Neural progenitor cell (in vitro differentiated cells): ENCODE measurements around the gene ARPP19. TPM values are rescaled to one million over a fixed set of nuclear protein-coding genes. Genes with fewer than 3 reads are reported as not detected.
A peak's percentile ranks its signal among the peaks of the same experiment; 100 is the strongest.

Source experiments
- DNase-seq: peaks from one replicate; pipeline ENCODE4 v3.0.0-alpha.2; 2016; ENCODE audit warnings: low spot score
- H2AFZ ChIP-seq: fragments of 200-600 bp; sonication (generic); replicated peaks from 2 replicates; pipeline ENCODE4 v1.6.1; 2016; ENCODE audit warnings: antibody characterized with exemption
- H3F3A ChIP-seq: fragments of 200-600 bp; sonication (generic); 2 replicates; pipeline ENCODE4 v1.6.1; 2016; ENCODE audit warnings: antibody characterized with exemption, low read depth
- H3K27ac ChIP-seq: fragments of 200-600 bp; sonication (generic); 2 replicates; pipeline ENCODE4 v1.5.1; 2016; ENCODE audit warnings: mild to moderate bottlenecking
- H3K27me3 ChIP-seq: fragments of 200-600 bp; sonication (generic); 2 replicates; pipeline ENCODE4 v1.6.1; 2016; ENCODE audit warnings: mild to moderate bottlenecking, moderate library complexity
- H3K36me3 ChIP-seq: fragments of 200-600 bp; sonication (generic); 2 replicates; pipeline ENCODE4 v1.5.1; 2016
- H3K4me1 ChIP-seq: fragments of 200-600 bp; sonication (generic); 2 replicates; pipeline ENCODE4 v1.6.1; 2016; ENCODE audit warnings: mixed run types
- H3K4me2 ChIP-seq: fragments of 200-600 bp; sonication (generic); 2 replicates; pipeline ENCODE4 v1.6.1; 2016
- H3K4me3 ChIP-seq: fragments of 200-600 bp; sonication (generic); 2 replicates; pipeline ENCODE4 v1.5.1; 2016
- H3K79me2 ChIP-seq: fragments of 200-600 bp; sonication (generic); 2 replicates; pipeline ENCODE4 v1.6.1; 2016; ENCODE audit warnings: low read depth
- H3K9ac ChIP-seq: fragments of 200-600 bp; sonication (generic); 2 replicates; pipeline ENCODE4 v1.6.1; 2016
- H3K9me3 ChIP-seq: fragments of 200-600 bp; sonication (generic); 2 replicates; pipeline ENCODE4 v1.5.1; 2016; ENCODE audit warnings: low read depth
- H4K20me1 ChIP-seq: fragments of 200-600 bp; sonication (generic); 2 replicates; pipeline ENCODE4 v1.6.1; 2016; ENCODE audit warnings: low read depth
- H3K27ac Mint-ChIP-seq: 3 replicates; pipeline ENCODE4 v1.8.0; 2021; ENCODE audit warnings: mixed read lengths
- H3K27me3 Mint-ChIP-seq: 2 replicates; pipeline ENCODE4 v1.8.0; 2022; ENCODE audit warnings: low read depth, mild to moderate bottlenecking, inconsistent platforms, moderate library complexity, mixed read lengths; ENCODE audit not compliant: insufficient read depth
- H3K36me3 Mint-ChIP-seq: 3 replicates; pipeline ENCODE4 v1.8.0; 2021; ENCODE audit warnings: mixed read lengths
- H3K4me1 Mint-ChIP-seq: 3 replicates; pipeline ENCODE4 v1.8.0; 2021; ENCODE audit warnings: mixed read lengths
- H3K4me3 Mint-ChIP-seq: 3 replicates; pipeline ENCODE4 v1.8.0; 2021; ENCODE audit warnings: mild to moderate bottlenecking, moderate library complexity, mixed read lengths
- H3K9me3 Mint-ChIP-seq: 3 replicates; pipeline ENCODE4 v1.8.0; 2020; ENCODE audit warnings: mixed read lengths
- CTCF ChIP-seq: fragments of 200-600 bp; sonication (generic); IDR thresholded peaks from 2 replicates; pipeline ENCODE4 v1.5.1; 2017; ENCODE audit warnings: antibody characterized with exemption, mild to moderate bottlenecking
- EZH2 ChIP-seq: fragments of 200-600 bp; sonication (generic); IDR thresholded peaks from 2 replicates; pipeline ENCODE4 v1.6.1; 2017; ENCODE audit warnings: antibody characterized with exemption, mild to moderate bottlenecking, moderate library complexity
- EZH2phosphoT487 ChIP-seq: fragments of 200-600 bp; sonication (generic); IDR thresholded peaks from 2 replicates; pipeline ENCODE4 v1.6.1; 2017; ENCODE audit warnings: antibody characterized with exemption
- total RNA-seq: library from RNA; depleted of rRNA; stranded (reverse); fragments of >200 nt; gene quantifications from 2 replicates; pipeline ENCODE4 v1.2.3, GENCODE V29; 2015; ENCODE audit warnings: low replicate concordance

ARPP19 gene
- total RNA-seq, 1 donor from 2014 or later, result 276 TPM

GRCh38 chr15:52529940-52530339 lies 38.9 kb downstream of the ARPP19 start:
- DNase-seq, result peak; percentile 24
- Mint-ChIP-seq H3K9me3 (no peaks in the 10 kb centered on the region), H3K27ac (peak overlapping the region; percentile 0), H3K4me3 (peak overlapping the region; percentile 82), H3K4me1 (peaks cover 16% of the 10 kb centered on the region), H3K36me3 (no peaks in the 10 kb centered on the region), H3K27me3 (peaks cover 22% of the 10 kb centered on the region)
- peaks cover 18% of the 10 kb centered on the region for H4K20me1 ChIP-seq
- H3K27ac ChIP-seq, result no peak overlapping the region
- H3K27me3 ChIP-seq, result peaks cover 57% of the 10 kb centered on the region
- H3K4me3 ChIP-seq, result peak overlapping the region; percentile 98
- peak overlapping the region; percentile 79 for H3K4me2 ChIP-seq
- no peak overlapping the region for H3K9ac ChIP-seq
- no peaks in the 10 kb centered on the region for H3K36me3 ChIP-seq
- peak overlapping the region; percentile 67 for H2AFZ ChIP-seq
- H3K79me2 ChIP-seq, result peaks cover 16% of the 10 kb centered on the region
- H3K9me3 ChIP-seq, result no peaks in the 10 kb centered on the region
- peaks cover 11% of the 10 kb centered on the region for H3K4me1 ChIP-seq
- TF ChIP-seq CTCF (no peak), EZH2 (no peak), EZH2phosphoT487 (no peak)
- H3F3A ChIP-seq, result peaks cover 27% of the 10 kb centered on the region

- Histone ChIP-seq H3K4me1 (peaks cover 11% of the 10 kb centered on the region), H3K36me3 (no peaks in the 10 kb centered on the region), H3K4me2 (peak overlapping the region; percentile 79), H3K4me3 (peak overlapping the region; percentile 98), H3K9ac (no peak overlapping the region), H3K9me3 (no peaks in the 10 kb centered on the region), H4K20me1 (peaks cover 18% of the 10 kb centered on the region), H3K27me3 (peaks cover 57% of the 10 kb centered on the region), H3K79me2 (peaks cover 16% of the 10 kb centered on the region), H2AFZ (peak overlapping the region; percentile 67), H3K27ac (no peak overlapping the region), H3F3A (peaks cover 27% of the 10 kb centered on the region)
- no peaks in the 10 kb centered on the region for H3K36me3 Mint-ChIP-seq
- TF ChIP-seq EZH2phosphoT487 (no peak), CTCF (no peak), EZH2 (no peak)
- H3K27ac Mint-ChIP-seq, result peak overlapping the region; percentile 0
- peaks cover 16% of the 10 kb centered on the region for H3K4me1 Mint-ChIP-seq
- no peak for DNase-seq
- H3K27me3 Mint-ChIP-seq, result peaks cover 22% of the 10 kb centered on the region
- H3K9me3 Mint-ChIP-seq, result no peaks in the 10 kb centered on the region
- H3K4me3 Mint-ChIP-seq, result peak overlapping the region; percentile 82
These were observed 39.4 kb downstream of the ARPP19 start for GRCh38 chr15:52529341-52529924.

- H3K9ac ChIP-seq, result peak within 1 kb of the TSS; percentile 40
- H3K27ac ChIP-seq, result no peak within 1 kb of the TSS
- no peaks in the 10 kb centered on the region for H3K36me3 ChIP-seq
- peaks cover 16% of the 10 kb centered on the region for H3K79me2 ChIP-seq
- peak within 1 kb of the TSS; percentile 39 for H3K27ac Mint-ChIP-seq
- peaks cover 57% of the 10 kb centered on the region for H3K27me3 ChIP-seq
- TF ChIP-seq CTCF, result no peak
- peak within 1 kb of the TSS; percentile 96 for H2AFZ ChIP-seq
- H3K36me3 Mint-ChIP-seq, result no peaks in the 10 kb centered on the region
- no peaks in the 10 kb centered on the region for H3K9me3 ChIP-seq
- peaks cover 11% of the 10 kb centered on the region for H3K4me1 ChIP-seq
- H3K27me3 Mint-ChIP-seq, result peaks cover 22% of the 10 kb centered on the region
- no peaks in the 10 kb centered on the region for H3K9me3 Mint-ChIP-seq
- peak; percentile 92 for DNase-seq
- H3K4me2 ChIP-seq, result peak within 1 kb of the TSS; percentile 99
- H3K4me3 ChIP-seq, result peak within 1 kb of the TSS; percentile 98
- peaks cover 28% of the 10 kb centered on the region for H3F3A ChIP-seq
- peaks cover 18% of the 10 kb centered on the region for H4K20me1 ChIP-seq
- peaks cover 16% of the 10 kb centered on the region for H3K4me1 Mint-ChIP-seq
- peak within 1 kb of the TSS; percentile 98 for H3K4me3 Mint-ChIP-seq
These were observed 40.1 kb downstream of the ARPP19 start, which contains the start of gene MYO5A for GRCh38 chr15:52528564-52529340. Gene MYO5A, minus strand, starts transcription at chr15:52528880. Its CDS starts 74 bp downstream, at chr15:52528806.
